Measurements from ENCODE around the gene RPLP2.

DNA sequence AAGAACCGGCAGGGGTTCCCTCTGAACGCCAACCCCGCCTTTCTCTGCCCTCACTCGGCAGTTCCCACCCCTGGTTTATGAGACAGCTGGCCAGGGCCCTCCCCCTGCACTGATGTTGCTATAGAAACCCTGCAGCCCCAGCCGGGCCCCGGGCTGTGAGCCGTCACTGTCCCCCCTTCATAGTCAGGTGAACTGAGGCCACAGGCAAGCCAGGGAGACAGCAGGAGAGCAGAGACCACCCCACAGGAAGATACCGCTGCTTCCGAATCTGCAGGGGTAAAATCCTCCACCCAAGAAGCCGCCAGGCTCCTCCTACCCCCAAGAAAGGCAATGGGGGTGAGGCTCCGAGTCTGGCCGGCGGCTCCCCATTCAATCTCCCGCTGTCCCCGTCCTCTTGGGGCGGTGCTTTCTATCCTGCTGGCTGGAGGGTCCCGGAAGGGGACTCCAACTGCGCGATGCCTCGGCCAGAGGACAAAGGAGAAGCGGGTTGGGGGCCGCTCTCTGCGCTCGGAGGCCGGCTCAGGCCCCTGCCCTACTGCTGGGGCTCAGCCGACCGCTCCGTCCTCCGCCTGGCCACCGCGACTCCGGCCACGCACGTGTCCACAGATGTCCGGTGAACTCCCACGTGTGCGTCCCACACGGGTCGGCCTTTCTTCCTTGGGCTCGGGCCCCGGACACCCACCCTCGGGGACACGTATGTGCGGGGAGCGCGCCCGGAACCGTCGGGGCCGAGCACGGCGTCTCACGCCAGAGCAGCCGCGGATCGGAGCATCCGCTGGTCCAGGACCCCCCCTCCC lies 12.3 kb upstream of the RPLP2 start:
- TF ChIP-seq, protein P1, sequence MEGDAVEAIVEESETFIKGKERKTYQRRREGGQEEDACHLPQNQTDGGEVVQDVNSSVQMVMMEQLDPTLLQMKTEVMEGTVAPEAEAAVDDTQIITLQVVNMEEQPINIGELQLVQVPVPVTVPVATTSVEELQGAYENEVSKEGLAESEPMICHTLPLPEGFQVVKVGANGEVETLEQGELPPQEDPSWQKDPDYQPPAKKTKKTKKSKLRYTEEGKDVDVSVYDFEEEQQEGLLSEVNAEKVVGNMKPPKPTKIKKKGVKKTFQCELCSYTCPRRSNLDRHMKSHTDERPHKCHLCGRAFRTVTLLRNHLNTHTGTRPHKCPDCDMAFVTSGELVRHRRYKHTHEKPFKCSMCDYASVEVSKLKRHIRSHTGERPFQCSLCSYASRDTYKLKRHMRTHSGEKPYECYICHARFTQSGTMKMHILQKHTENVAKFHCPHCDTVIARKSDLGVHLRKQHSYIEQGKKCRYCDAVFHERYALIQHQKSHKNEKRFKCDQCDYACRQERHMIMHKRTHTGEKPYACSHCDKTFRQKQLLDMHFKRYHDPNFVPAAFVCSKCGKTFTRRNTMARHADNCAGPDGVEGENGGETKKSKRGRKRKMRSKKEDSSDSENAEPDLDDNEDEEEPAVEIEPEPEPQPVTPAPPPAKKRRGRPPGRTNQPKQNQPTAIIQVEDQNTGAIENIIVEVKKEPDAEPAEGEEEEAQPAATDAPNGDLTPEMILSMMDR (IDR thresholded peaks at IDR 0.05 in 4 of 5, conservative IDR thresholded peaks at IDR 0.05 in 1 of 5) = no peak
- no peak for TF ChIP-seq POLR2A (IDR thresholded peaks at IDR 0.05)
